EH (cell line): Measurements from ENCODE around the gene TRAF7.

Experiments used
- DNase-seq: peaks from one replicate; pipeline ENCODE4 v3.0.0-alpha.2; 2015; ENCODE audit warnings: low read depth

The TRAF7 gene

DNA sequence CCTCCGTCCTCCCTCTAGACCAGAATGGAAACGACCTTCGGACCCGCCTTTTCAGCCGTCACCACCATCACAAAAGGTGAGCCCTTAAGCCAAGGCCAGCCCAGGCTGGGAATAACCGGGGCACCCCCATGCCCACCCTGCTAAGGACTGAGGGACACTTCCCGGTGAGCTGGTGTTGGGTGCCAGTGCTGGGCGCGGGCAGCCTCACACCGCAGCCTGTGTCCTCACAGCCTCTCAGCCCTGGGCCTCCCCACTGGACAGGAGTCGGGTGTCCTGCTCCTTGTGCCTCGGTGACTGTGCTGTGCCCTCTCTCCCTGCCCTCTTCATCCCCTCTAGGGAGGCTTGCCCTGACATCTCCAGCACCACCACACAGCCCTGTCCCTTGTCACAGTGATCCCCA is 10.3 kb downstream of the TRAF7 start:
- no peak for DNase-seq

DNA sequence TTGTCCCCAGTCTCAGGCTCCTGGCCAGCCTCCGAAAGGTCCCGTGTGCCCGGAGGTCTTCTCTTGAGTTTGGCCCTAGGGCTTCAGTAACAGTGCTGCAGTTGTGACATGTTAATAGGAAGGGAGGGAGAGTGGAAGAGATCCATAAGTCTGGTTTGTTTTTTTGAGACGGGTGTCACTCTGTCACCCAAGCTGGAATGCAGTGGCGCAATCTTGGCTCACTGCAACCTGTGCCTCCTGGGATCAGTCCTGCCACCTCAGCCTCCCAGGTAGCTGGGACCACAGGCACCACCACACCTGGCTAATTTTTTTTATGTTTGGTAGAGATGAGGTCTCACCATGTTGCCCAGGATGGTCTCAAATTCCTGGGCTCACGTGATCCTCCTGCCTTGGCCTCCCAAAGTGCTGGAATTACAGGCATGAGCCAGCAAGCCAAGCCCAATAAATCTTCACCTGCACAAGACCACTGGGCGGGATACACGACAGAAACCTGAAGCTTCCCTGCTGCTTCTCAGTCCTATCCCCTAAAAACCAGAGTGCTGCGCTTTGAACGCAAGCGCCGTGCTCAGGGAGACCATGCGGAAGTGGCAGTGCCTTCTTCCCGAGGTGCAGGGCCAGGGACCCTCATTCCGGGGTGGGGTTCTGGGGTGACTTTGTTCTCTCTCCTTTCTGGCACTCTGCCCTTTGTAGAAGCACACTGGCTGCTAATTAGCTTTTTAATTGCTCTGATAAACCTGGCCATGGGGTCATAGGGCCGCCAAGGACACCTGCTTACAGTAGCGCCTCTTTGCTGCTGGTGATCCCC is 10.9 kb downstream of the TRAF7 start:
- DNase-seq, result no peak

DNA sequence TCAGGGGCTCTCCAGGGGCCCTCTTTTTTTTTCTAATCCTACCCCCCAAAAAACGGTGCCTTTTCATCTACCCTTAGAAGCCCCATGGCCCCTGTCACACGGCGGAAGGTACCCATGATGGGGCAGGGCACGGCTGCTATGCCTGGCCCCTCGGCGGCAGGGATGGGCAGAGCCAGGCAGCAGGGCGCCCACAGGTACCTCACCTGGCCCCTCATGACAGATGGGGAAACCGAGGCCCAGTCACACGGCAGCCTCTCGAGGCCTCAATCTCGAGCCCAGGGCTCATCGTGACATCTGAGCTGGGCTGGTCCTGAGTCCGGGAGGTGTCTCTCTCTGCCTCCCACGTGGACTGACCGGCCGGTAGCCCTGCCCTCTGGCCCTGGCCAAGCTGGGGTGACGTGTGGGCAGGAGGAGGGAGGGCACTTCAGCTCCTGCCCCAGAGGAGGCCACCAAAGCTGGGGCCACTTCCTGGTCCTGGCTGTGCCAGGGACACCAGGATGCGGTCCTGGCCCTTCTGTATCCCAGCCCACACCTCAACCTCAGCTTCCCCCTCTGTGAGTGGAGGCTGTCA is 11.6 kb downstream of the TRAF7 start:
- DNase-seq, result no peak

DNA sequence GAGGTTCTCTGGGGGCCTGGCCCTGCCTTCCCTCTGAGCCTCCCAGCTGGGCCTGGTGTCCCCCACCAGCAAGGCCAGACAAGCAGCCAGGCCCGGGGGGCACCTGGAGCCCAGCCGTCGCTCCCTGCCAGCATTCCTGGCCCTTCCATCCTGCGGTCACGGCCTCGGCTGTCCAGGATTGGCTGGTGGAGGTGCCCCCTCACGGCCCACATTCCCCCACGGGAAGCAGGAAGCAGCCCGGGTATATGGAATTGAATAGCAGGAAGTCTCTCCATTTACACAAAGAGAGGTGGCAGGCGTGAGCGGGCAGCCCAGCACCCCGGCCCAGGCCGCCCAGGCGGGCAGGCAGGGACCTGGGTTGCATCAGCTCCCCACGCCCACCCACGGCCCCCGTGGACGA is 14.5 kb downstream of the TRAF7 start:
- DNase-seq, result no peak

DNA sequence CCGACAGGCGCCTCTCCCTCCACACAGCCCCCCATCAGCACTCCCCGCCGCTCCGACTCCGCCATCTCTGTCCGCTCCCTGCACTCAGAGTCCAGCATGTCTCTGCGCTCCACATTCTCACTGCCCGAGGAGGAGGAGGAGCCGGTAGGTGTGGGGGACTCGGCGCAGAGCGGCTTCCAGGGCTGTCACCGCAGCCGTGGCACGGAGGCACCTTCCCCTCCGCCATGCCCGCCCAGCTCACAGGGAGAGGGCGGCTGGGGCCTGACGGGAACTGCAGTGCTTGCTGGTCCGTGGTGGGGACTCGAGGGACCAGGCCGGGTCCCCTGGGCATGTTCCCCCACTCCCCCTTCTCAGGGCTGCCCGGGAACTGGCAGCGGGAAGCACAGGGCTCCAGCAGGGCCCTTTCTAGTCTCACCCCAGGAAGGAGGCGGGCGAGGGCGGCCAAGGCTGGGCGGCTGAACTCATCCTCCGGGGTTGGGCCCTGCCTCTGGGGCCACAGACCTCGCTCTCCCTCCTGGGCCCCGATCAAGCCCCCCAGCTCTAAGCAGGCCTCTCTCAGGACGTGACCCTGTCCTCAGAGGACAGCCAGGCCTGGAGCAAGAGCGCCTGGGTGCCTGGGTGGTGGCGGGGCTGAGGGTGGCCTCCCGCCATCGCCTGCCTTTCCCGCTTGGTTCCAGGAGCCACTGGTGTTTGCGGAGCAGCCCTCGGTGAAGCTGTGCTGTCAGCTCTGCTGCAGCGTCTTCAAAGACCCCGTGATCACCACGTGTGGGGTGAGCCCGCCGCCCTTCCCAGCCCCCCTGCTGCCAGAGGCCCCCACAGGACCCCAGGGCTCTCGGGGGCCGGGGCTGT is 15.2 kb downstream of the TRAF7 start:
- no peak for DNase-seq

- DNase-seq, result no peak
These were observed 16.1 kb downstream of the TRAF7 start for GRCh38 chr16:2171601-2172178.

- DNase-seq, result no peak
These were observed 17.2 kb downstream of the TRAF7 start for GRCh38 chr16:2172688-2173335.

GRCh38 chr16:2173366-2173765 is 17.8 kb downstream of the TRAF7 start:
- no peak for DNase-seq

- DNase-seq, result no peak
These were observed 18.3 kb downstream of the TRAF7 start for GRCh38 chr16:2173916-2174315.

DNA sequence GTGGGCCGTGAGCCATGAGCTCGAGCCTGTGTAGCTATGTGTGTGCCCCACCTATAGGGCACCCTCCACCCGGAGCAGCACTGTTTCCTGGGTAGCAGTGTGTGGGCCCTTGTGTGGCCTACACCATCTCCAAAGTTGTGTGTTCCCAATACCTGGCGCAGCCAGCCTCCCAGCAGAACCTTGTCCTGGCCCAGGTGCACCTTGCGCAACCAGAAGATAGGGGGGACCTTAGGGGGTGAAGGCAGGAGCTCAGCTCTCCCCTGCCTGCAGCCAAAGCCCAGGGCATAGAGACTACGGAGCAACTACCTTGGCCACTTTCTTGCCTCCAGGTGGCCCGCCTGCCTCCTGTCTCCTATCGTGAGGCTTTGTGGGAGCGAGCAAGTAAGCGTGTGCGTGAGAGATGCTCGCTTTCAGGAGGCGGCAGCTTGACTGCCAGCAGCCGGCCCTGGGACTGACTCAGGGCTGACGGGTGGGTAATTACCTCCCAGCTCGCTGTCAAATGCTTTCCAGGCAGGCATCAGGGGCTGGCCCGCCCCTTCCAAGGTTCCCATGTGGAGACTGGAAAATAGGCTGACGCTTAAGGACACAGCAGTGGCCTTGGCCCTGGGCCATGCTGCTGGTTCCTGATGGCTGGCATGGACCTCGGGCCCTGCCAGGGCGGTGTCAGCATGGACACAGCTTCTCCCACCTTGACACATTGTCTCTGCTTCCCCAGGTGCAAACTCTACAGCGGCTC is 19.0 kb downstream of the TRAF7 start:
- DNase-seq, result no peak

- no peak for DNase-seq
These were observed 19.9 kb downstream of the TRAF7 start for GRCh38 chr16:2175454-2175853.

DNA sequence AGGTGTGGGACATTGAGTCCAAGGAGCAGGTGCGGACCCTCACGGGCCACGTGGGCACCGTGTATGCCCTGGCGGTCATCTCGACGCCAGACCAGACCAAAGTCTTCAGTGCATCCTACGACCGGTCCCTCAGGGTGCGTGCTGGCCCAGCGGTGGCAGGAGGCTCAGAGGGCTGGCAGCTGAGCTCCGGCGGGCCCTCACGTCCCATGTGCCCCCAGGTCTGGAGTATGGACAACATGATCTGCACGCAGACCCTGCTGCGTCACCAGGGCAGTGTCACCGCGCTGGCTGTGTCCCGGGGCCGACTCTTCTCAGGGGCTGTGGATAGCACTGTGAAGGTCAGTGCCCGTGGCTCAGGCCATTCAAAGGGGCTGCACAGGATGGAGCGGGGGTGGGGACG is 20.5 kb downstream of the TRAF7 start:
- no peak for DNase-seq

- DNase-seq, result no peak
These were observed 21.5 kb downstream of the TRAF7 start for GRCh38 chr16:2177101-2177500.

DNA sequence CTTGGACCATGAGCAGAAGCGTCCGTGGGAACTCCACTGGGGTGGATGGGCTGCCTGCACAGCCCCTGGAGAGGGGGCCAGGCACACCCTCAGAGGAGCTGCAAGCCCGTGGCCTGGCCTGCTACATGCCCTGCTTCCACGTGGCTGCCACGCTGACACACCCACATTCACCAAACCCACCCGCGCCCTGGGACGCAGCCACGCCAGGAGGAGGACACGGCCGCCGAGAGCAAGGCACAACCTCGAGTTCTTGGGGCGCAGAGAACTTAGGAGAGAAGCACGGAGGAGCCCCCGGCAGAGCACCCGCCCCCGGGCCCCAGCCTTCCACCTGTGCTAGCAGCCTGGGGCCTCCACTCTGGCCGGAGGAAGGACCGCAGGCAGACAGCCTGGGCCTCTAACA is 22.0 kb downstream of the TRAF7 start:
- no peak for DNase-seq

GRCh38 chr16:2178321-2179106 is 22.9 kb downstream of the TRAF7 start:
- no peak for DNase-seq

DNA sequence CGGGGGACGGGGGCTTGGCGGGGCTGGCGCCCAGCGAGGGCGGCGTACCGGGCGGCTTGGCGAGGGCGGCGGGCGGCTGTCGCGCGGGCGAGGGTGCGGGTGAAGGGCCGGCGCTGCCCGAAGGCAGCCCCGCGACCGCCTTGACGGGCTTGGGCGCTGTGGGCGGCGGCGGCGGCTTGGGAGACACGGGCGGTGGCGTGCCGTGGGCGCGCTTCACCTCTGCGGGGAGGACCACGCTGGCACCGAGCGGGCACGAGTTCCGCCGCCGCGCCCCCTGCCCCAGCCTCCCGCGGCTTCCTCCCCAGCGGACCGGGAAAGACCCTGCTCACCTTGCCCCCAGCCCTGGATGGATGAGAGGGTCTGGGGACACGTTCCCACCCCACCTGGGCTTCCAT is 23.5 kb downstream of the TRAF7 start:
- no peak for DNase-seq

- no peak for DNase-seq
These were observed 24.0 kb downstream of the TRAF7 start for GRCh38 chr16:2179576-2179975.

- no peak for DNase-seq
These were observed 24.9 kb downstream of the TRAF7 start for GRCh38 chr16:2180461-2180860.

DNA sequence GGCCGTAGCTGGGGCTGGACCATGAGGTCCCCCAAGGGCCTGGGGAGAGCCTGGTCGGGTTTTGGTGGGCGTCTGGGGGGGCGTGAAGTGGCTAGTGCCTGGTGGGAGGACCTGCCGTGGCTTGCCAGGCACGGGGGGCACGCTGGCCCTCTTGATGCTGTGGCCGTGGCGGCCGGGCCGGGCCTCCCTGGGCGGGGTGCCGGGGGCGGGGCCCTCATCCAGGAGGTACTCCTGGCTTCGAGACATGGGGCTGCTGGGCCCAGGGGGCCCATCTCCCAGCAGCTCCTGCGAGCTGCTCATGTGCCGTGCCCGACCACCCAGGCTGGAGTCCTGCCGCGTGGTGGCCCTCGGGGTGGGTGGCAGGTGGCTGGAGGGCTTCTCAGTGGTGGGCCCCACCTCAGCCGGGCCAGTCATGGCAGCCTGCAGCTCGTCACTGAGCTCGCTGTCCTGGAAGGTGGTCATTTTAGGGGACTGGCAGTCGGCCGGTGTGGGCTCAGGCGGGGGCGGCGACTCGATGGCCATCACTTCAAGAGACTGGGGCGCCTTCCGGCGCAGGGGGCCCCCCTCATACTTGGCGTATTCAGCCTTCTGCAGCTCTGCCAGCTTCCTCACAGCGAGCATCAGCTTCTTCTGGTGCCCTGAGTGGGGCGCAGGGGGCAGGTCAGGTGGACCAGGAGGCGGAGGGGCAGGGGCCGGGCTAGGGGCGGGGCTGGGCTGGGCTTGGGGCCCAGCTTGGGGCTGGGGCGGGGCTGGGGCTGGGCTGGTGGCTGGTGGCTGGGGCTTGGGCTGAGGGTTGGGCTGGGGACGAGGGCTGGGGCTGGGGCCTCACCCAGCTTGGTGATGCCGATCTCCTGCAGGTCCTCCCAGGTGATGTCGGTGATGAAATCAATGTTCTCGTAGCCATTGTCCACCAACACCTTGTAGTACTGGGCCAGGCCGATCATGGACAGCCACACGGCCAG is 25.7 kb downstream of the TRAF7 start:
- DNase-seq, result no peak
